ENCODE measurements around the gene GON4L.

DNA sequence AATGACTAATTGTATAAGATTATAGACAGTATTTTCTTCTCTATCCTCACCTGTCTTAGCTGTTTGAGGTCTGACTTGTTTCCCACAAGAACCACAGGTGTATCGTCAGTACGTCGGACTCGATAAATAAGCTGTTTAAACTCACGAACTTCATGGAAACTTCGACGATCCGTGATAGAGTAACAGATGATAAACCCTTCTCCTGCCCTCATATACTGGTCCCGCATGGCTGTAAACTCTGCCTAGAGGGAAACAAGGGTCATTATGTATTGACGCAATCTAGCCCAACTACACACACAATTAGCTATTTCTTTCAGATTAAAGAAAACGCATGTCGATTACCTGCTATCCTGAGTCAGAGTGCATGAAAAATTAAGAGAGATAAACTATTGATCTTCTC lies 47.2 kb upstream of the GON4L start:
- TF ChIP-seq CTCF (conservative IDR thresholded peaks at IDR 0.05; ENCODE audit: low read depth in 2 of 2) (no peak), EZH2phosphoT487 (IDR thresholded peaks at IDR 0.05; ENCODE audit: unreplicated experiment) (no peak), JUNB (IDR thresholded peaks at IDR 0.05; ENCODE audit: unreplicated experiment) (no peak), EZH2 (IDR thresholded peaks at IDR 0.05; ENCODE audit: low read depth, unreplicated experiment) (no peak)
